GM15510 (cell line): ENCODE results near the gene PPP4R3A.

Experiments used
- POLR2A ChIP-seq: IDR thresholded peaks from 3 replicates; pipeline ENCODE4 v1.6.1; 2011; ENCODE audit warnings: borderline replicate concordance; ENCODE audit not compliant: insufficient read length; ENCODE audit errors: extremely low read depth

PPP4R3A gene

DNA sequence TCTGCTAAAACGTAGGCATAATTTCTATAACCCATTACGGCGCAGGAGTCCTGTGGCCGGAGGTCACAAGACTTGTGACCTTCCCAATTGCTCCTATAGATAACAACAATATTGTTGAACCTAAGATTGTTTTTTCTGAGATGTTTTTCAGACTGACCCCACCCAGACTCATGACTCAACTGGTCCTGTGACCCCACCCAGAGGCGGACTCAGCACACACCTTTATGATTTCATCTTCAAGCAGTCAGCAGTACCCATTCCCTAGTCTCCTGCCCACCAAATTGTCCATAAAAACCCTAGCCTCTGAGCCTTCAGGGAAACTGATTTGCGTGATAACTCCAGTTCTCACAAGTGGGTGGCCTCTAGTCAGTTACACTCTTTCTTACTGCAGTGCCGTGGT is 5.9 kb upstream of the PPP4R3A start:
- no peak for TF ChIP-seq POLR2A

GRCh38 chr14:91511043-91511383 is 903 bp upstream of the PPP4R3A start:
- no peak for TF ChIP-seq POLR2A

GRCh38 chr14:91509878-91510170 is 286 bp downstream of the PPP4R3A start:
- TF ChIP-seq POLR2A, result no peak

GRCh38 chr14:91509083-91509877 is 830 bp downstream of the PPP4R3A start:
- no peak for TF ChIP-seq POLR2A

DNA sequence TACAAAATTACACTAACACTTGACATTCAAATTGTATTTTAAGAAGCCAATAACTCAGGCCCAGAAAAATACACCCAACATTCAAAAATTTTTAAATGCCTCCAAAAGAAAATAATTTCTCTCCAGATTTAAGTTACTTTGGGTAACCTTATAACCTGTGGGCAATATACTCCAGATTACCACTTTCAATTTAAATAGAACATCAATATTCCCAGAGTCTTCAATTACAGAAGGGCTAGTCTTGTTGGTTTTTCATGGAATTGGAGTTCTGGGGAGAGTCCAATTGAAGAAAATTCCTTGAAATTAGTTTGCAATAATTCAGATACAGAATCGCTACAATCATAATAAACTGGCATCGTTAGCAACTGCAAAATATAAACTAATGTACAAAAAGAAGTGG is 2.0 kb downstream of the PPP4R3A start:
- no peak for TF ChIP-seq POLR2A

GRCh38 chr14:91506226-91506625 is 3.9 kb downstream of the PPP4R3A start:
- no peak for TF ChIP-seq POLR2A

DNA sequence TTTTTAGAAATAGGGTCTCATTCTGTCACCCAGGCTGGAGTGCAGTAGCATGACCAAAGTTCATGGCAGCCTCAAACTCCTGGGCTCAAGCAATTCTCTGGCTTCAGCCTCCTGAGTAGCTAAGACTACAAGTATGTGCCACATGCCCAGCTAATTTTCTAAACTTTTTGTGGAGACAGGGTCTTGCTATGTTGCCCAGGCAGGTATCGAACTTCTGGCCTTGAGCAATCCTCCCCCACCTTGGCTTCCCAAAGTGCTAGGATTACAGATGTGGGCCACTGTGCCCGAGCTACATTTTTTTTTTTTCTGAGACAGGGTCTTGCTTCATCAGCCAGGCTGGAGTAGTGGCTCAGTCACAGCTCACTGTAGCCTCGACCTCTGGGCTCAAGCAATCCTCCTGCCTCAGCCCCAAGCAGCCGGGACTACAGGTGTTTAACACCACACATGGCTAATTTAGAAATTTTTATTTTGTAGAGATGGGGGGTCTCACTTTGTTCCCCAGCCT is 7.1 kb downstream of the PPP4R3A start:
- no peak for TF ChIP-seq POLR2A

GRCh38 chr14:91501951-91502930 is 7.9 kb downstream of the PPP4R3A start:
- TF ChIP-seq POLR2A, result no peak

- no peak for TF ChIP-seq POLR2A
Observed at GRCh38 chr14:91501348-91501747, 8.8 kb downstream of the PPP4R3A start.

GRCh38 chr14:91496790-91497189 is 13.3 kb downstream of the PPP4R3A start:
- TF ChIP-seq POLR2A, result no peak

GRCh38 chr14:91493169-91493568 is 16.9 kb downstream of the PPP4R3A start:
- TF ChIP-seq POLR2A, result no peak

DNA sequence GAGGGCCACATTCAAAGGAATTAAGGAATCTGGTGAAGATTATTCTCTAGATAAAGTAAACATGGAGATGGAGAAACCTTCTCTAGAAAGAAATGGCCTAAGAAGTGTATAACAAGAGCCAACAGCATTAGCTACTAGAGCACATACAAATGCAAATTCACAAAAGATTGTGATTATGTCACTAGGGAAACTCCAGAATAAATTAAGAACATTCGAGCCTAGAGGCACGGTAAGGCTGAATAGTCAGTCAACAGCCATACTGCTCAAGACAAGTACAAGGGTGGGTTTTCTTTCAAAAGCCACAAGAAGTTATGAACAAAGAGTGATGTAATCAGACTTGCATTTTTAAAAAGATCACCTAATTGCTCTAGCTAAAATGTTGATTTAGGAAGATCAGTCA is 25.4 kb downstream of the PPP4R3A start:
- TF ChIP-seq POLR2A, result no peak

- no peak for TF ChIP-seq POLR2A
Observed at GRCh38 chr14:91484186-91484585, 25.9 kb downstream of the PPP4R3A start.

GRCh38 chr14:91482263-91483013 is 27.7 kb downstream of the PPP4R3A start:
- TF ChIP-seq POLR2A, result no peak

- TF ChIP-seq POLR2A, result no peak
Observed at GRCh38 chr14:91477388-91477787, 32.7 kb downstream of the PPP4R3A start.
